Measurements from ENCODE around the gene SCGB1C1. TPM values are rescaled to one million over a fixed set of nuclear protein-coding genes. Genes with fewer than 3 reads are reported as not detected.

SCGB1C1 gene
- total and polyA plus RNA-seq, 2 experiments from 2014 or later = not detected

DNA sequence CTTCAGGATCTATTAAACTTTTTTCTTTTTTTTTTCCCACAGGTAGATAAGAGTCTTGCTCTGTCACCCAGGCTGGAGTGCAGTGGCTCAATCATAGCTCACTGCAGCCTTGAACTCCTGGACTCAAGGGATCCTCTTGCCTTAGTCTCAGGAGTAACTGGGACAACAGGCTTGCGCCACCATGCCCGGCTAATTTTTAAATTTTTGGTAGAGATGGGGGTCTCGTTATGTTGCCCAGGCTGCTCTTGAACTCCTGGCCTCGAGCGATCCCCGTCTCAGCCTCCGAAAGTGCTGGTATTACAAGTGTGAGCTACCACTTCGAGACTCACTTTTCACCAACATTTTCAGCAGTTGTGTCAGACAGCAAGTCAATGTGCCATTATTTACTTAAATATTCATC is 42.3 kb downstream of the SCGB1C1 start:
- Histone ChIP-seq H4K20me1 (replicated peaks; ENCODE audit: insufficient read depth) (peaks cover 15% of the 10 kb centered on the region), H3K4me1 (ENCODE audit: insufficient read depth) (peaks cover 10% of the 10 kb centered on the region), H3K27ac (ENCODE audit: low read depth) (no peak overlapping the region), H3K79me2 (replicated peaks; ENCODE audit: insufficient read depth) (peaks cover 26% of the 10 kb centered on the region), H3K9me2 (ENCODE audit: insufficient read depth) (no peaks in the 10 kb centered on the region), H3K4me2 (peak overlapping the region; percentile 92), H3K36me3 (ENCODE audit: insufficient read depth) (0 out of 2 replicates have a peak, but pooled peaks cover 5% of the 10 kb centered on the region), H3K27me3 (ENCODE audit: insufficient read depth) (no peaks in the 10 kb centered on the region), H3K4me3 (peak overlapping the region; percentile 88), H3F3A (replicated peaks; ENCODE audit: low read depth) (peaks cover 11% of the 10 kb centered on the region; the same call in 1 of the 2 replicates), H2AFZ (no peak overlapping the region)
- H3K4me3 Mint-ChIP-seq = peak overlapping the region; percentile 93
- H3K27me3 Mint-ChIP-seq (ENCODE audit: insufficient read depth, low read depth, poor library complexity) = peaks cover 5% of the 10 kb centered on the region
- H3K9me3 Mint-ChIP-seq = no peaks in the 10 kb centered on the region
- TF ChIP-seq NANOG (IDR thresholded peaks at IDR 0.05; ENCODE audit: borderline replicate concordance) (no peak), STAT1 (IDR thresholded peaks at IDR 0.05; ENCODE audit: unreplicated experiment) (no peak), ETS1 (IDR thresholded peaks at IDR 0.05) (no peak), ZNF462 (CRISPR knock-in tag; IDR thresholded peaks at IDR 0.05) (no peak), ZNF114 (CRISPR knock-in tag; IDR thresholded peaks at IDR 0.05) (no peak), POLR2AphosphoS5 (IDR thresholded peaks at IDR 0.05; ENCODE audit: low read depth) (no peak), EZH2 (IDR thresholded peaks at IDR 0.05; ENCODE audit: low read depth, unreplicated experiment) (no peak), EZH2phosphoT487 (IDR thresholded peaks at IDR 0.05; ENCODE audit: unreplicated experiment) (no peak), CREB1 (CRISPR knock-in tag; IDR thresholded peaks at IDR 0.05; ENCODE audit: low read depth) (no peak), JUNB (IDR thresholded peaks at IDR 0.05; ENCODE audit: unreplicated experiment) (no peak), ZNF331 (CRISPR knock-in tag; IDR thresholded peaks at IDR 0.05; ENCODE audit: low read depth) (no peak)
- TF ChIP-seq, protein P1, sequence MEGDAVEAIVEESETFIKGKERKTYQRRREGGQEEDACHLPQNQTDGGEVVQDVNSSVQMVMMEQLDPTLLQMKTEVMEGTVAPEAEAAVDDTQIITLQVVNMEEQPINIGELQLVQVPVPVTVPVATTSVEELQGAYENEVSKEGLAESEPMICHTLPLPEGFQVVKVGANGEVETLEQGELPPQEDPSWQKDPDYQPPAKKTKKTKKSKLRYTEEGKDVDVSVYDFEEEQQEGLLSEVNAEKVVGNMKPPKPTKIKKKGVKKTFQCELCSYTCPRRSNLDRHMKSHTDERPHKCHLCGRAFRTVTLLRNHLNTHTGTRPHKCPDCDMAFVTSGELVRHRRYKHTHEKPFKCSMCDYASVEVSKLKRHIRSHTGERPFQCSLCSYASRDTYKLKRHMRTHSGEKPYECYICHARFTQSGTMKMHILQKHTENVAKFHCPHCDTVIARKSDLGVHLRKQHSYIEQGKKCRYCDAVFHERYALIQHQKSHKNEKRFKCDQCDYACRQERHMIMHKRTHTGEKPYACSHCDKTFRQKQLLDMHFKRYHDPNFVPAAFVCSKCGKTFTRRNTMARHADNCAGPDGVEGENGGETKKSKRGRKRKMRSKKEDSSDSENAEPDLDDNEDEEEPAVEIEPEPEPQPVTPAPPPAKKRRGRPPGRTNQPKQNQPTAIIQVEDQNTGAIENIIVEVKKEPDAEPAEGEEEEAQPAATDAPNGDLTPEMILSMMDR (conservative IDR thresholded peaks at IDR 0.05; ENCODE audit: low read depth in 2 of 2) = no peak
- TF ChIP-seq, protein P2, sequence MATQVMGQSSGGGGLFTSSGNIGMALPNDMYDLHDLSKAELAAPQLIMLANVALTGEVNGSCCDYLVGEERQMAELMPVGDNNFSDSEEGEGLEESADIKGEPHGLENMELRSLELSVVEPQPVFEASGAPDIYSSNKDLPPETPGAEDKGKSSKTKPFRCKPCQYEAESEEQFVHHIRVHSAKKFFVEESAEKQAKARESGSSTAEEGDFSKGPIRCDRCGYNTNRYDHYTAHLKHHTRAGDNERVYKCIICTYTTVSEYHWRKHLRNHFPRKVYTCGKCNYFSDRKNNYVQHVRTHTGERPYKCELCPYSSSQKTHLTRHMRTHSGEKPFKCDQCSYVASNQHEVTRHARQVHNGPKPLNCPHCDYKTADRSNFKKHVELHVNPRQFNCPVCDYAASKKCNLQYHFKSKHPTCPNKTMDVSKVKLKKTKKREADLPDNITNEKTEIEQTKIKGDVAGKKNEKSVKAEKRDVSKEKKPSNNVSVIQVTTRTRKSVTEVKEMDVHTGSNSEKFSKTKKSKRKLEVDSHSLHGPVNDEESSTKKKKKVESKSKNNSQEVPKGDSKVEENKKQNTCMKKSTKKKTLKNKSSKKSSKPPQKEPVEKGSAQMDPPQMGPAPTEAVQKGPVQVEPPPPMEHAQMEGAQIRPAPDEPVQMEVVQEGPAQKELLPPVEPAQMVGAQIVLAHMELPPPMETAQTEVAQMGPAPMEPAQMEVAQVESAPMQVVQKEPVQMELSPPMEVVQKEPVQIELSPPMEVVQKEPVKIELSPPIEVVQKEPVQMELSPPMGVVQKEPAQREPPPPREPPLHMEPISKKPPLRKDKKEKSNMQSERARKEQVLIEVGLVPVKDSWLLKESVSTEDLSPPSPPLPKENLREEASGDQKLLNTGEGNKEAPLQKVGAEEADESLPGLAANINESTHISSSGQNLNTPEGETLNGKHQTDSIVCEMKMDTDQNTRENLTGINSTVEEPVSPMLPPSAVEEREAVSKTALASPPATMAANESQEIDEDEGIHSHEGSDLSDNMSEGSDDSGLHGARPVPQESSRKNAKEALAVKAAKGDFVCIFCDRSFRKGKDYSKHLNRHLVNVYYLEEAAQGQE (IDR thresholded peaks at IDR 0.05; ENCODE audit: unreplicated experiment) = no peak
- DNase-seq (ENCODE audit: low spot score) (no peak), ATAC-seq (no peak)
- H3K27ac Mint-ChIP-seq = no peak overlapping the region
- 0 out of 3 replicates have a peak, but pooled peaks cover 4% of the 10 kb centered on the region for H3K4me1 Mint-ChIP-seq
- H3K36me3 Mint-ChIP-seq (ENCODE audit: low read depth) = peaks cover 3% of the 10 kb centered on the region
